Astrocyte of the spinal cord (primary cell): Measurements from ENCODE around the gene CD27.
A peak's percentile ranks its signal among the peaks of the same experiment; 100 is the strongest.
"Not testable (repeated sequence)": the region's sequence is repeated elsewhere in the genome, so short reads cannot be mapped to it uniquely, and the experiment has no call there.

Experiments
- DNase-seq: peaks from one replicate; pipeline ENCODE4 v3.0.0; 2011; ENCODE audit warnings: low read depth, low spot score
- H3K4me3 ChIP-seq: 2 replicates; pipeline ENCODE4 v1.5.1; 2011; ENCODE audit warnings: low read depth, mild to moderate bottlenecking, low read length, moderate library complexity
- CTCF ChIP-seq: IDR thresholded peaks from 2 replicates; pipeline ENCODE4 v1.5.1; 2012; ENCODE audit warnings: low read depth, mild to moderate bottlenecking, low read length, inconsistent platforms
- in situ Hi-C: cut with HindIII; loops from 2 replicates; pipeline ENCODE4 v1.10.0; 2017; ENCODE audit warnings: low sequenced_read_pairs

The CD27 gene

GRCh38 chr12:6470375-6471163, 25.8 kb downstream of the CD27 start, which contains the start of gene VAMP1:
Gene VAMP1, minus strand, starts transcription at chr12:6470677. Its CDS starts 146 bp downstream, at chr12:6470531.
- in situ Hi-C loops: loop anchor here (25.0 kb wide), 1 partner anchor 158 kb away; the partner anchor contains the start of gene PLEKHG6
- peak; percentile 97 for DNase-seq
- peak within 1 kb of the TSS; percentile 64 for H3K4me3 ChIP-seq
- no peak for TF ChIP-seq CTCF

- no peak overlapping the region for H3K4me3 ChIP-seq
- in situ Hi-C loops: loop anchor here (25.0 kb wide), 1 partner anchor 160 kb away; the partner anchor contains the start of gene PLEKHG6
- no peak for TF ChIP-seq CTCF
- DNase-seq: no peak
Measured at GRCh38 chr12:6471989-6472360, 27.2 kb downstream of the CD27 start.

- no peak for TF ChIP-seq CTCF
- no peak for DNase-seq
- in situ Hi-C loops: loop anchor here (25.0 kb wide), 1 partner anchor 160 kb away; the partner anchor contains the start of gene PLEKHG6
- no peak overlapping the region for H3K4me3 ChIP-seq
Measured at GRCh38 chr12:6472491-6472890, 27.7 kb downstream of the CD27 start.

GRCh38 chr12:6475233-6475975, 30.6 kb downstream of the CD27 start:
- in situ Hi-C loops, H3K4me3 ChIP-seq, DNase-seq: not testable (repeated sequence)

- in situ Hi-C loops: no loop called here
- TF ChIP-seq CTCF: no peak
- no peak overlapping the region for H3K4me3 ChIP-seq
- DNase-seq: peak; percentile 74
Measured at GRCh38 chr12:6476489-6476888, 31.7 kb downstream of the CD27 start.

- DNase-seq, in situ Hi-C loops, H3K4me3 ChIP-seq: not testable (repeated sequence)
Measured at GRCh38 chr12:6477601-6478377, 33.0 kb downstream of the CD27 start.

GRCh38 chr12:6478416-6478815, 33.7 kb downstream of the CD27 start:
- no peak for TF ChIP-seq CTCF
- H3K4me3 ChIP-seq: no peak overlapping the region
- in situ Hi-C loops: no loop called here
- no peak for DNase-seq
